Transverse colon (tissue), 3 donors: ENCODE results near the gene ANAPC2.
A peak's percentile ranks its signal among the peaks of the same experiment; 100 is the strongest.

Experiments
- CTCF ChIP-seq, 5 experiments: fragments of 200-600 bp in 3 of 5; fragments of 450-650 bp in 2 of 5; sonication (generic) in 3 of 5; IDR thresholded peaks; 1 replicate in 2 of 5; 2 replicates in 3 of 5; pipeline ENCODE4 v1.5.1; 2016 to 2017; ENCODE audit warnings: antibody characterized with exemption in 5 of 5, inconsistent platforms in 3 of 5, mild to moderate bottlenecking in 2 of 5, moderate library complexity in 1 of 5
- POLR2A ChIP-seq: fragments of 450-650 bp; IDR thresholded peaks from one replicate; pipeline ENCODE4 v1.6.1; 2016; ENCODE audit warnings: antibody characterized with exemption, mild to moderate bottlenecking, moderate library complexity

GRCh38 chr9:137162505-137163364 is 25.6 kb downstream of the ANAPC2 start:
- TF ChIP-seq CTCF (IDR thresholded peaks at IDR 0.05): peak in 4 of 5 experiments; percentile 10 to 40 (median 26)
- no peak for TF ChIP-seq POLR2A
